HepG2 (cell line): ENCODE measurements around the gene AKT2. TPM values are rescaled to one million over a fixed set of nuclear protein-coding genes. Genes with fewer than 3 reads are reported as not detected.

ENCODE experiments used
- BCL3 ChIP-seq: sonication (generic); formaldehyde crosslinking; IDR thresholded peaks from 2 replicates; pipeline ENCODE4 v1.5.1; 2020; ENCODE audit warnings: mild to moderate bottlenecking, missing genetic modification reagents, moderate library complexity
- CEBPZ ChIP-seq: IDR thresholded peaks from 2 replicates; pipeline ENCODE4 v1.6.1; 2012; ENCODE audit warnings: low read length, improper control_type of control experiment
- CENPBD1 ChIP-seq: sonication (generic); formaldehyde crosslinking; IDR thresholded peaks from 2 replicates; pipeline ENCODE4 v1.8.0; 2022; ENCODE audit warnings: missing genetic modification reagents, low read depth, mild to moderate bottlenecking, borderline replicate concordance
- DZIP1 ChIP-seq: sonication (generic); formaldehyde crosslinking; IDR thresholded peaks from 2 replicates; pipeline ENCODE4 v1.5.0; 2020; ENCODE audit warnings: mild to moderate bottlenecking, missing genetic modification reagents
- FOXA1 ChIP-seq, 2 experiments: fragments of 450-650 bp in 1 of 2; sonication (generic) in 1 of 2; formaldehyde crosslinking in 1 of 2; IDR thresholded peaks; 2 replicates each; pipeline versions ENCODE4 v1.4.0 to v1.6.1; 2016 to 2020; ENCODE audit warnings: missing genetic modification reagents in 1 of 2
- SCMH1 ChIP-seq: sonication (generic); formaldehyde crosslinking; IDR thresholded peaks from 2 replicates; pipeline ENCODE4 v1.9.0; 2021; ENCODE audit warnings: missing genetic modification reagents, mild to moderate bottlenecking, borderline replicate concordance
- ZBTB21 ChIP-seq: sonication (generic); formaldehyde crosslinking; IDR thresholded peaks from 2 replicates; pipeline ENCODE4 v1.4.0; 2020; ENCODE audit warnings: missing genetic modification reagents
- ZFP91 ChIP-seq: sonication (generic); formaldehyde crosslinking; IDR thresholded peaks from 2 replicates; pipeline ENCODE4 v1.9.0; 2022; ENCODE audit warnings: missing genetic modification reagents, mild to moderate bottlenecking, borderline replicate concordance
- ZNF260 ChIP-seq: sonication (generic); formaldehyde crosslinking; IDR thresholded peaks from 2 replicates; pipeline ENCODE4 v1.4.0; 2020; ENCODE audit warnings: missing genetic modification reagents, low read depth, mild to moderate bottlenecking, borderline replicate concordance
- ZNF337 ChIP-seq: sonication (generic); formaldehyde crosslinking; IDR thresholded peaks from 2 replicates; pipeline ENCODE4 v1.5.1; 2020; ENCODE audit warnings: missing genetic modification reagents, low read depth, mild to moderate bottlenecking, borderline replicate concordance
- ZNF598 ChIP-seq: sonication (generic); formaldehyde crosslinking; IDR thresholded peaks from 2 replicates; pipeline ENCODE4 v1.5.1; 2020; ENCODE audit warnings: mild to moderate bottlenecking, missing genetic modification reagents, borderline replicate concordance
- ZNF780A ChIP-seq: sonication (generic); formaldehyde crosslinking; IDR thresholded peaks from 2 replicates; pipeline ENCODE4 v1.8.0; 2022; ENCODE audit warnings: mild to moderate bottlenecking, missing genetic modification reagents, moderate library complexity
- ZZZ3 ChIP-seq: sonication (generic); formaldehyde crosslinking; IDR thresholded peaks from 2 replicates; pipeline ENCODE4 v1.4.0; 2020; ENCODE audit warnings: missing genetic modification reagents, mild to moderate bottlenecking, borderline replicate concordance
- polyA plus RNA-seq, 8 experiments: library from polyadenylated mRNA; depleted of rRNA in 3 of 8; stranded (reverse) in 7 of 8; unstranded in 1 of 8; fragments of >200 nt; fragmentation: Illumina TruSeq in 4 of 8; extraction: Trizol in 4 of 8; gene quantifications; 2 replicates each; pipeline versions ENCODE4 v1.2.1 to v1.2.3, GENCODE V29; 2011 to 2016; ENCODE audit warnings: low read depth in 4 of 8, missing spikeins in 1 of 8, mixed read lengths in 1 of 8; ENCODE audit not compliant: insufficient read depth in 1 of 8
- total RNA-seq, 5 experiments: library from RNA; depleted of rRNA; stranded (reverse); fragments of >200 nt; fragmentation: Illumina TruSeq; extraction: Trizol; gene quantifications; 2 replicates each; pipeline ENCODE4 v1.2.3, GENCODE V29; 2016; ENCODE audit warnings: low read depth in 1 of 5

AKT2 gene
- total and polyA plus RNA-seq, 2 of the 13 experiments (the other 11 are each of a cell fraction or from before 2014, with no cell fraction given) = 82.1 to 173 TPM

GRCh38 chr19:40231544-40232424 lies 53.4 kb downstream of the AKT2 start (continued):
- TF ChIP-seq FOXA1 (IDR thresholded peaks at IDR 0.05) = no peak
- TF ChIP-seq FOXA1 (CRISPR knock-in tag; IDR thresholded peaks at IDR 0.05) = peak; percentile 37; the same call in 1 of the 2 replicates
- 0 out of 2 replicates have a peak, but pooled peaks have one; percentile 23 for TF ChIP-seq ZNF337 (CRISPR knock-in tag)
- TF ChIP-seq ZZZ3 (CRISPR knock-in tag) = peak; percentile 76; the same call in 1 of the 2 replicates
- TF ChIP-seq DZIP1 (CRISPR knock-in tag) = peak; percentile 59
- peak; percentile 28; the same call in 1 of the 2 replicates for TF ChIP-seq ZNF598 (CRISPR knock-in tag)
- no peak for TF ChIP-seq CENPBD1
- TF ChIP-seq BCL3 (CRISPR knock-in tag) = no peak; the same call in 1 of the 2 replicates
- no peak for TF ChIP-seq ZNF260 (CRISPR knock-in tag)
- no peak for TF ChIP-seq ZBTB21 (CRISPR knock-in tag)
- TF ChIP-seq ZFP91 (CRISPR knock-in tag) = peak; percentile 82
- no peak for TF ChIP-seq SCMH1
- TF ChIP-seq ZNF780A = peak; percentile 26; the same call in 1 of the 2 replicates
- TF ChIP-seq CEBPZ = no peak
